Activated CD8-positive, alpha-beta T cell treated with anti-CD3 and anti-CD28 coated beads for 36 hours (primary cell): Measurements from ENCODE around the gene SHISAL2A. TPM values are rescaled to one million over a fixed set of nuclear protein-coding genes. Genes with fewer than 3 reads are reported as not detected.

Source experiments
- ATAC-seq: fragments of 200-7000 bp; cut with Tn5 transposase; one replicate; pipeline ENCODE4 v1.10.0; 2021; ENCODE audit warnings: mild to moderate bottlenecking, moderate library complexity
- CTCF ChIA-PET: fragments of 350-600 bp; sonication (Branson Sonifier 250); formaldehyde crosslinking; loops from one replicate; lab custom pipeline; 2021; ENCODE audit warnings: antibody characterized with exemption; lab: Charles Lee
- POLR2A ChIA-PET: fragments of 350-600 bp; sonication (Branson Sonifier 250); formaldehyde crosslinking; loops from one replicate; lab custom pipeline; 2021; ENCODE audit warnings: antibody characterized with exemption; lab: Charles Lee
- DNase-seq: peaks from one replicate; pipeline ENCODE4 v3.0.0-alpha.2; 2020
- H3K27ac Mint-ChIP-seq: one replicate; pipeline ENCODE4 v1.8.0; 2021; ENCODE audit warnings: mild to moderate bottlenecking, mixed read lengths
- H3K27me3 Mint-ChIP-seq: one replicate; pipeline ENCODE4 v1.8.0; 2021; ENCODE audit warnings: mixed read lengths
- H3K36me3 Mint-ChIP-seq: one replicate; pipeline ENCODE4 v1.8.0; 2021; ENCODE audit warnings: low read depth, mixed read lengths
- H3K4me1 Mint-ChIP-seq: one replicate; pipeline ENCODE4 v1.8.0; 2021; ENCODE audit warnings: low read depth, mixed read lengths
- H3K4me3 Mint-ChIP-seq: one replicate; pipeline ENCODE4 v1.8.0; 2021; ENCODE audit warnings: mild to moderate bottlenecking, moderate library complexity, mixed read lengths
- H3K9me3 Mint-ChIP-seq: one replicate; pipeline ENCODE4 v1.8.0; 2021; ENCODE audit warnings: mixed read lengths
- CTCF ChIP-seq: fragments of 200-600 bp; IDR thresholded peaks from one replicate; pipeline ENCODE4 v1.8.0; 2022; ENCODE audit warnings: antibody characterized with exemption, mild to moderate bottlenecking
- intact Hi-C: fragments of 100-400 bp; cut with micrococcal nuclease; formaldehyde crosslinking; loops from one replicate; pipeline ENCODE4 v1.10.0; 2022
- total RNA-seq, 2 experiments: library from RNA; stranded (reverse); gene quantifications; one replicate each; pipeline ENCODE4 v1.2.3, GENCODE V29; 2021

The SHISAL2A gene
- total RNA-seq, 2 experiments from 2014 or later = 14.6 to 16.2 TPM

DNA sequence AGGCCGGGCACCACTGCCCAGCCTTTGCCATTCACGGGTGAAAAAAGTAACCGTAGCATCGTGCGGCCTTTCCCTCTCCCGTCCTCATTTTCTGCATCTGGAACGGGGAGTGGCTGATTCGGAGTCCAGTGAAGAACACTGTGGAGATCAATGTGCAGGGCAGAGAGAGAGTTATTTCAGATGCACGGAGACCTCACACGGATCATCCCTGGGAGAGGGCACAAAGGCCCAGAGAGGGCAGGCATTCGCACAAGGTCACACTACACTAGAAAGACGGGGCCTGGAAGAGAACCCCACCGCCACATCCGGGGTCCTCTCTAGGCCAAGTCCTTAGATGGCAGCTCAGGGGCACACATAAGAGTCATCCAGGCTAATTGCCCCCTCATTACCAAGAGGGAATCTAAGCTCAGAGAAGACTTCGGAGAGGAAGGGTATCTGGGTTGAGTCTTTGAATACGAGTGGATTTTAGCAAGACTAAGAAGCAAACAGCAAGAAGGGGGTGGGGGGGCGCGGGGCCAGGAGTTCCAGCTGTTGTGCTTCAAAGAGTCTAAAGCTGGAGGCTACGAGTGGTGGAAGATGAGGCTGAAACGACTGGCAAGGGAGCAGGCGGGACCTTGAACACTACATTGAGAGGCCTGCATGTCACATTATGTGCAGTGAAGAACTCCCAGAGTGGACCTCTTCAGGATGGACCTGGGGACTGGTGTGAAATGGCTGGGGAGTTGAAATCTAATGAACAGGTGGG lies 29.9 kb upstream of the SHISAL2A start:
- no peak for TF ChIP-seq CTCF
- Mint-ChIP-seq H3K4me3 (peak overlapping the region; percentile 89), H3K36me3 (peaks cover 30% of the 10 kb centered on the region), H3K27me3 (no peaks in the 10 kb centered on the region), H3K27ac (peak overlapping the region; percentile 96), H3K4me1 (peaks cover 41% of the 10 kb centered on the region), H3K9me3 (no peaks in the 10 kb centered on the region)
- intact Hi-C loops = no loop called here
- DNase-seq (peak; percentile 47), ATAC-seq (peak; percentile 52)
- ChIA-PET CTCF (interaction anchor here (0.8 to 1.3 kb wide), 2 partner anchors 12 to 82 kb away, joined by 3 read pairs; no protein-coding TSS in a partner anchor), POLR2A (interaction anchor here (0.9 to 2.3 kb wide), 5 partner anchors 12 to 197 kb away, joined by 3 to 14 read pairs (median 4); partner anchors contain the start of genes SHISAL2A and TUT4)

DNA sequence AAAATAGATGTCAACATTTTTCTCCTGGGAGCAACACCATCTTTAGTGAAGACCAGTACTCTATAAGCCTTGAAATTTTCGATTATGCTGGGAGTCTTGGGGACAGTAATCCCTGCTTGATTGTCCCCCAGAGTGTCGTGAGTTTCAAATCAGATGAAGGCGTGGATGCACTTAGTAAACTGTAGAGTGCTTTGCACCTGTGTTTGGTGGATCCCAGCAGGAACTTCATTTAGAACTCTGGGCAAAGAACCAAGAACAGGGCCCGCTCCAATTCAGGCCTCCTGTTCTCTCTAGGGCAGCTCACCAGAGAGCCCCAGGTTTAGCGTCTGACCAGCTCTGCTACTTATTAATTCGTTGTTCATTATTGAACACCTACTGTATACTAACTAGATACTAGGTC lies 29.3 kb upstream of the SHISAL2A start:
- no peak for DNase-seq
- no peak for ATAC-seq
- CTCF ChIA-PET = interaction anchor here (0.8 to 1.9 kb wide), 5 partner anchors 12 to 82 kb away, joined by 3 to 5 read pairs (median 3); no protein-coding TSS in a partner anchor
- intact Hi-C loops = no loop called here
- Mint-ChIP-seq H3K27me3 (no peaks in the 10 kb centered on the region), H3K27ac (peak overlapping the region; percentile 96), H3K4me1 (peaks cover 41% of the 10 kb centered on the region), H3K4me3 (peak overlapping the region; percentile 89), H3K36me3 (peaks cover 33% of the 10 kb centered on the region), H3K9me3 (no peaks in the 10 kb centered on the region)
- POLR2A ChIA-PET = interaction anchor here (0.9 to 2.3 kb wide), 5 partner anchors 12 to 197 kb away, joined by 3 to 14 read pairs (median 4); partner anchors contain the start of genes SHISAL2A and TUT4
- TF ChIP-seq CTCF = no peak

DNA sequence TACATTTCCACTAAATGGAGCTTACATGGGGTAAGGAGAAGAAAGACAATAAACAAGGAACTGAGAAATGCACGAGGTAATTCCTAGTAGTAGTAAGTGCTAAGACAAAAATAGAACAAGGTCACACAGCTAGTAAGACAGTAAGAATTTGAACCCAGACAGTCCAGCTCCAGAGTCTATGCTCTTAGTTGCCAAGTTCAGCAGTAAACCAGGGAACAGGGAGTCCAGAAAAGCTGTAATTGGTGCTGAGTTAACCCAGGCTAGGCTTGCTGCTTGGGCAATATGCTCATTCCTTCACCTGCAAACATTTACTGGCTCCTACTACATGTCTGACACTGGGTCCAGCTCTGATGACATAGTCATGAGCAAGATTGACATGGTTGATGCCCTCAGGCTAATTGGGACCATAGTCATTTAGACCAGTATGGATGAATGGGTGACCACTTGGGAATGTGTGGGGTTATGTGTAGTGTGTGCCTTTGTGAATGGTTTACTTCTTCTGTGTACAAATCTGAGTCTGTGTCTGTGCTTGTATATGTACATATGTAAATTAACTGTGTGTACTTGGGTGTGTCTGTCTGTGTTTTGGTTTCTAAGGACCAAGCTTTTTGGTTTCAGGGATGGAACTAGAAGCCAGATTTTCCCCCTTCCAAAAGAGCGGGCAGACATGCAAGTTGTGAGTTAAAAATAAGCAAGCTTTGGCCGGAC lies 28.8 kb upstream of the SHISAL2A start:
- no peak for DNase-seq
- intact Hi-C loops = no loop called here
- no peaks in the 10 kb centered on the region for H3K27me3 Mint-ChIP-seq
- H3K27ac Mint-ChIP-seq = peak overlapping the region; percentile 96
- peaks cover 33% of the 10 kb centered on the region for H3K36me3 Mint-ChIP-seq
- no peaks in the 10 kb centered on the region for H3K9me3 Mint-ChIP-seq
- no peak for ATAC-seq
- no peak for TF ChIP-seq CTCF
- peaks cover 41% of the 10 kb centered on the region for H3K4me1 Mint-ChIP-seq
- peak overlapping the region; percentile 89 for H3K4me3 Mint-ChIP-seq
- CTCF ChIA-PET = interaction anchor here (1.1 to 1.9 kb wide), 4 partner anchors 11 to 81 kb away, joined by 3 to 5 read pairs (median 4); no protein-coding TSS in a partner anchor
- POLR2A ChIA-PET = interaction anchor here (0.9 to 2.3 kb wide), 6 partner anchors 9 to 198 kb away, joined by 3 to 14 read pairs (median 4); partner anchors contain the start of genes SHISAL2A and TUT4

GRCh38 chr1:52613636-52614373 lies 19.2 kb upstream of the SHISAL2A start:
- Mint-ChIP-seq H3K4me1 (peaks cover 12% of the 10 kb centered on the region), H3K9me3 (no peaks in the 10 kb centered on the region), H3K27me3 (no peaks in the 10 kb centered on the region), H3K27ac (peak overlapping the region; percentile 53), H3K4me3 (no peak overlapping the region), H3K36me3 (peaks cover 9% of the 10 kb centered on the region)
- ATAC-seq (no peak), DNase-seq (no peak)
- ChIA-PET POLR2A (interaction anchor here (0.7 to 0.8 kb wide), 2 partner anchors 9 to 60 kb away, joined by 3 read pairs; no protein-coding TSS in a partner anchor), CTCF (interaction anchor here (1.7 kb wide), 1 partner anchor 12 kb away, joined by 5 read pairs; the partner anchor contains the start of gene GPX7)
- TF ChIP-seq CTCF = no peak
- intact Hi-C loops = no loop called here
